HuH-7 (cell line): ENCODE results near the gene ZNF556.

Experiments
- DNase-seq: peaks from one replicate; pipeline ENCODE4 v3.0.0; 2011; ENCODE audit warnings: low spot score

The ZNF556 gene

DNA sequence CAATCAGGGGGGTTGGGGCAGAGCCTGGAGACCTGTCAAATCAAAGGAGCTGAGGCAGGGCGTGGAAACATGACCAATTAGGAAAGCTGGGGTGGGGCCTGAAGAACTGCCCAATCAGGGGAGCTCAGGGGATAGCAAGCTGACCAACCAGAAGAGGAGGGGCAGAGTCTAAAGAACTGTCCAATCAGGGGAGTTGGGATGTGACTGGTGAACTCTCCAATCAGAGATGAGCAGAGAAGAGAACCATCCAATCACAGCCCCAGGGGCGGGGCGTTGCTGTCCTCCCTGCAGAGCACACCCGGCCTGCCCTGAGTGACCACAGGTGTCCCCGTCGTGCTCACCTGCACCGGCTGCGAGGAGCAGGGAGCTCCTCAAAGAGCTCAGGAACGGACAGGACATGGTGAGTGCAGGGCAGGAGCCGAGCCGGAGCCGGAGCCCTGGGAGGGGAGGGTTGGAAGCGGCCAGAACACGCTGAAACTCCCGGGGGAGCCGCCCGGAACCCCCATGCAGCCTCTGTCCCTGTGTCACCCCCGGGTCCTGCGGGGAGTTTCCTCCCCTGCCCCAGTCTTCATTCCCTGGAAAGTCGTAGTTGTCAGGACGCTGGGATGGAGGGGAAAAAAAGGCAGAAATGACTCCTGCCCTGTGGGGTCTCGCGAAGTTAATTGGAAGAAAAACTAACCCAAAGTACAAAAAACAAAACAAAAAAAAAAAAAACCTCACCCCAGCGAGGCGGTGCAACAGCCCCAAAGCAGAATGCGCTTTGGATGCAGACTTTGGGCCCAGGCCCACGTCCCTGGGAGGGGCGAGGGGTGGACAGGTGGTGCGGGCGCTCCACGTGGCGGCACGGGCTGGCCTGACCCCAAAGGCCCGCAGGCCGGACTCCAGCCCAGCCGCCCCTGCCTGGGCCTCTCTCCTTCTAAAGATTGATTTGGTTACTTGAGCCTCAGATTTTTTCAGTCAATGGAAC is at the start of gene ZNF556:
Gene ZNF556 (plus strand): TSS at position 311 of the 967 bp plus-strand sequence. CDS start 87 bp downstream, at position 398.
- DNase-seq: no peak

DNA sequence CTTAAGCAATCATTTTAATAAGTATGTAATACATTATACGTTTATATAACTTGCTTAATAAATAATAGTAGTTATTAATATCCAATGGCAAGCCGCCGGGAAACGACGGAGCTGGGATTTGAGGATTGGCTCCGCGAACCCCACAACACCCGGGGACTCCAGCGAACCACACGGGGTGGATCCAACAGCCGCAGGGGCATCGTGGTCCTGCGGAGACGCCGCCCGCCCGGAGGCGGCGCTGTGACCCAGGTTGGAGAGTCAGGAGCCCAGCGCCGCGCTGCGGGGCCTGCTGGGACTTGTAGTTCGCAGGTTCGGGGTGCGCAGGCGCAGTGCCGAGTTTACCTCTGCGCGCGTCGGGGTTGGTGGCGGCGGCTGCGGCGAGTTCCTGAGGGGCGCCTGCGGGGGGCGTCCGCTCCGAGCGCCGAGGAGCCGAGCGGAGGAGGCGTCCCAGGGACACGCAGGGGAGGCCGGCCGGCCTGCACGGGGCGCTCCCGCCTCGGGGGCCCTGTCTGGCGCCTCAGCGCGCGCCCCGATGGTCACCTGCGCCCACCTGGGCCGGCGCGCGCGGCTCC is 47.5 kb upstream of the ZNF556 start, which contains the start of gene ZNF554:
Gene ZNF554 (plus strand): TSS at position 329 of the 572 bp plus-strand sequence. CDS start 204 bp downstream, at position 533.
- peak; percentile 92 for DNase-seq

DNA sequence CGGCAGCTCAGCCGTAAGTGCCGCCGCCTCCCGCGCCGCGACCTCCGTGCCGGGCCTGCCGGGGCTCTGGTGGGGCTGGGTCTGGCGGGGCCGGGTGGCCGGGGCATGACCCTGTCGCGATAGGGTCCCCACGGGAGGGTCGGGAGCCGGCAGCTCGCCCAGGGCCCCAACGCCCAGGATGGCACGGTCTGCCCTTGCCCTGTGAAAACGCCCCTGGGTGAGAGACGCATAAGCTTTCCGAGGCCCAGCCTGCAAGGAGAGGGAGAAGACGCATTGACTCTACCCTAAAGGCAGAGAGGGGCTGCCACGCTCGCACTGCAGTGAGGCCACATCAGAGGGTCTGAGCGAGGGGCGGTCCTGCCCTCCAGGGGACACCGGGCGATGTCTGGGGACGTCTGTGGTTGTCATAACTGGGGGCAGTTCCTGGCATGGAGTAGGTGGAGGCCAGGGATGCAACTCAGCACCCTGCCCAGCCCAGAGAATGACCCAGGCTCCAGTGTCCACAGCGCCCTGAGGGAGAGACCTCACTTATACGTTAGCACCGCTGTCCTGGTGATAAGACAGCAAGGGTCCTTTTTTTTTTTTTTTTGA is 46.9 kb upstream of the ZNF556 start:
- DNase-seq: no peak

DNA sequence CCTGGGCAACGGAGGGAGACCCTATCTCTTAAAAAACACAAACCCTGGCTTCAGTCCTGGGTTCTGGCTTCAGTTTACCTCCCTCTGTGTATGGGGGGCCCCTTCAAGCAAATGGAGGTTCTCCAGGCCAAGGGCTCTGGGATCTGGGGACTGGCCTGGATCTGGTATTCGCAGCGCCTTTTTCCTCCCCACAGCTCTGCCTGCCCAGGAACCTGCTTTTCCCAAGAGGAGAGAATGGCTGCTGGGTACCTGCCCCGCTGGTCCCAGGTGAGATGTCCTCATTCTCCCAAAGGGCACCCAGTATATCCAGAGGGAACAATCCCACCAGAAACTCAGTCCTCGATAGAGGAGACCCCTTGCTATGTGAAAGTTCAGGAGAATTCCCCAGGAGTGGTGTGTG is 44.3 kb upstream of the ZNF556 start:
- DNase-seq: no peak

DNA sequence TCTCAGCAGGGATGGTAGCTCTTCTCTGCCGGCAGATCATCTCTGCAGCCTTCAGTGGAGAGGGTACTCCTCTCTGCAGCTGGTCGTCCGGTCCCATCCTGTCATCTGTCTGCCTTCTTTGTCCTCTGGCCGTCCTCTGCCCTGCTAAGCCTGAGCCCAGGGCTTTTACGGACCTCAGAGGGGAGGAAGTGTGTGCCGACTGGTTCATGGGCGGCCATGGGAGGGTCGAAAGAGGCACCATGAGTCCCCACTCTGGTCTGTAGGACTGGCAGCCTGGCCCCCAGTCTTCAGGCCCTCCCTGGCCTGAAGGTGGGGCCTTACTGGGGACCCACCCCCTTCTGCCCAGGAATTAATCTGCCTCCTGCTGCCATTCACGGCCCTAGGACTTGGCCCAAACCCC is 43.5 kb upstream of the ZNF556 start:
- DNase-seq: no peak

DNA sequence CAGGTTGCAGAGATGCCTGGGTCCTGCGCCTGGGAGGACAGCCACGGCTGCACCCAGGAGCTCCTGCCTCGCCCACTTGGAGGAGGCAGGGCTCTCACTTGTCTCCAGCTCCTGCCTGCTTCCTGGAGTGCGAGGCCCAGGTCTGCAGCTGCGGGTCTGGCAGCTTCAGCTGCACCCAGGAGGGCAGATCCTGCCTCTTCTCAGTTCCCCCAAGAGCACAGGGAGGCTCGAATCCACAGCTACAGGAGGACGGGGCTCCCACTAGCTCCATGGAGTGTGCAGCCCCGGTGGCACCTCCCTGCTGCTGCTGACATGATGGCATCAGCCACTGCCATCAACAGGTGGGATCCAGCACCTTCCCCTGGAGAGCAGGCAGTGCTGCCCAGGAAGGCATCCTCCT is 43.0 kb upstream of the ZNF556 start:
- DNase-seq: no peak

DNA sequence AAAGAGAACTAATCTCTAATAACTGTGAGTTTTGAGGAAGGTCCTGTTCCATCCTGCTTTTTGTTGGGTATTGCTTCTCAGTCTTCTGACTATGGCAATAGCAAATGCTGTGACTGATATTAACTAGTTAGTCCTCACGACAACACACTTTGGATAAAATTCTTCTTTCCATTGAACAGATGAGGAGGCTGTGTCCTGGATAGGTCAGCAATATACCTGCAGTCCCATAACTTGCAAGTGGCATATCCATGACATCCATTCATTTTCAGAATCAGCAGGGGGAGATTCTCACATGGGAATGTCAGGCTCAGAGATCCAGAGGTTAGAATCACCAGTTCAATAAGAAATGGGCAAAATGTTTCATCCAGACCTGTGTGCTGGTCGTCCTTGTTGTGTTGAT is 40.1 kb upstream of the ZNF556 start:
- DNase-seq: no peak

DNA sequence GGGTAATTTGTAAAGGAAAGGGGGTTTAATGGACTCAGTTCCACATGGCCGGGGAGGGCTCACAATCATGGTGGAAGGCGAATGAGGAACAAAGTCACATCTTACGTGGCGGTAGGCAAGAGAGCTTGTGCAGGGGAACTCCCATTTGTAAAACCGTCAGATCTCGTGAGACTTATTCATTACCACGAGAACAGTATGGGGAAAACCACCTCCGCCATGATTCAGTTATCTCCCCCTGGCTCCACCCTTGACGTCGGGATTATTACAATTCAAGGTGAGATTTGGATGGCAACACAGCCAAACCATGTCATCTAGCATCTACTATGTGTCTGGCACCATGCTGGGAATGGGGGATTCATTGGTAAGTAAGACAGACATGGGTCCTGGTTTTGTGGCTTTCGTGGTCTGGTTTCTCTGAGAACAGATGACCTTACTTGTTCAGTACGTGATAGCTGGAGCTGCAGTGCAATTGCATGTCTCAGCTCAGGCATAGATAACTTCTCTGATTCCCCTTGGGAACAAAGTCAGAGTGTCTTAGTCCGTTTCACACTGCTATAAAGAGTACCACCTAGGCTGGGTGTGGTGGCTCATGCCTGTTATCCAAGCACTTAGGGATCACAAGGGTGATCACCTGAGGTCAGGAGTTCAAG is 39.2 kb upstream of the ZNF556 start:
- DNase-seq: no peak

DNA sequence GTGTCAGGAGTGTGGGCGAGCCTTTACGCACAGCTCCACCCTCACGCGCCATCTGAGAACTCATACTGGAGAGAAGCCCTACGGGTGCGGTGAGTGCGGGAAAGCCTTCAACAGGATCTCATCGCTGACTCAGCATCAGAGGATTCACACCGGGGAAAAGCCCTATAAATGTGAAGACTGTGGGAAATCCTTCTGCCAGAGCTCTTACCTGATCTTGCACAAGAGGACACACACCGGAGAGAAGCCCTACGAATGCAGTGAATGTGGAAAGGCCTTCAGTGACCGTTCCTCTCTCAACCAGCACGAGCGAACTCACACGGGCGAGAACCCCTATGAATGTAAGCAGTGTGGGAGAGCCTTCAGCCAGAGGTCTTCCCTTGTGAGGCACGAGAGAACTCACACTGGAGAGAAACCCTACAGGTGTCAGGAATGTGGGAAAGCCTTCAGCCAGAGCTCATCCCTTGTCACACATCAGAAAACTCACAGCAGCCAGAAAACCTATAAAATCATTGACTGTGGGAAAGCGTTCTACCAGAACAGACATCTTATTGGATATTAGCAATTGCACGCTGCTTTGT is 32.8 kb upstream of the ZNF556 start:
- no peak for DNase-seq

DNA sequence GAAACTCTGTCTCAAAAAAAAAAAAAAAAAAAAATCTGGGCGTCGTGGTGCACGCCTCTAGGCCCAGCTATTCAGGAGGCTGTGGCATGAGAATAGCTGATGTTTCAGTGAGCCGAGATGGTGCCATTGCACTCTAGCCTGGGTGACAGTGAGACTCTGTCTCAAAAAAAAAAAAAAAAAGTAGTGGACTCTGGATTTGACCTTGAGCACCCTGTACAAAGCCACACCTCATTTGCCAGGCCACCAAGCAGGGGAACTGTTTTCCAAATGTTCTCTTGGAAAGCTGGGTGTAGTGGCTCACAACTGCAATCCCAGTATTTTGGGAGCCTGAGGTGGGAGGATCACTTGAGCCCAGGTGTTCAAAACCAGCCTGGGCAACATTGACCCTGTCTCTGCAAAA is 29.7 kb upstream of the ZNF556 start:
- DNase-seq: no peak

DNA sequence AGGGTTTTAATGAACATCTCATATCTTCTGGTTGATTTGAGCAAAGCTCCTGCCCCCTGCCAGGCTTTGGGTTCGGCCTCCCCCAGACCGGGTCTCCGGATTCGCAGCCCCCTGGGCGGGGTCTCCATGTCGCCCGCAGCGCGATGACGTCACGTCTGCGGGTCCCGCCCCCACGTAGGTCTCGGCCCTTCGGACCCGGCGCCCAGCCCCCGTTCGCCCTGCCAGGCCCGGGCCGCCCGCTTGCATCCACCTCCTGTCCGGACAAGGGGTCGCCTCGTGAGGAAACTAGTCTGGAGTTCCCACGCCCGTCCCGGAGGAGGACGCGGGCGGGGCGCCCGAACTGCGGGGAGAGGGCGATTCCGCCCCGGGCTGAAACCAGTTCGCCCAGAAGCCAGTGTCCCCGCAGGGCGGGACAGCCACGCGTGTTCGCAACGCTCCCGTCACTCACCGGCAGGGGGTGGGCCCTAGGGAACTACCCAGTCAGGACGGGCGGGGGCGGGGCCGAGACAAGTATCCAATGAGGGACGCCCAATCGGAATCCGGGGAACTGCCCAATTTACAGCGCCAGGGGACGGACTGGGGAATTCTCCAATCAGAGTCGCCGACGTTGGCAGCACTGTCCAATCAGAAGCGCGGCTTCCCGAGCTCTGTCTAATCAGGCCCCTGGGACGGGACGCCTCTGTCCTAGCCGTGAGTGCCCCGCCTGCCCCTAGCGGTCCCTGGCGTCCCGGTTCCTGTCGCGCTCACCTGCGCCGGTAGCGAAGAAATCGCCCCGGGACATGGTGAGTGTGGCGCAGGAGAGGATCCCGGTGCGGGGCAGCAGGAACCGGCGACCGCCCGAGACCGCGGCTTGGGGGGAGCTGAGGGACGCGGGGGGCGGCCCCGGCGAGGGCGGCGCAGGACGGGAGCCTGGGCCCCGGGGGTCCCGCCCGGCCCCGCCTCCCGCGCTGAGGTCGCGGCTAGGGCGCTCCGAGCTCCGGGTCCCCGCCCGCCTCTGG is 26.0 kb upstream of the ZNF556 start, which contains the start of gene ZNF555:
Gene ZNF555 (plus strand): TSS at position 682 of the 998 bp plus-strand sequence. CDS start 98 bp downstream, at position 780.
- peak; percentile 98 for DNase-seq

DNA sequence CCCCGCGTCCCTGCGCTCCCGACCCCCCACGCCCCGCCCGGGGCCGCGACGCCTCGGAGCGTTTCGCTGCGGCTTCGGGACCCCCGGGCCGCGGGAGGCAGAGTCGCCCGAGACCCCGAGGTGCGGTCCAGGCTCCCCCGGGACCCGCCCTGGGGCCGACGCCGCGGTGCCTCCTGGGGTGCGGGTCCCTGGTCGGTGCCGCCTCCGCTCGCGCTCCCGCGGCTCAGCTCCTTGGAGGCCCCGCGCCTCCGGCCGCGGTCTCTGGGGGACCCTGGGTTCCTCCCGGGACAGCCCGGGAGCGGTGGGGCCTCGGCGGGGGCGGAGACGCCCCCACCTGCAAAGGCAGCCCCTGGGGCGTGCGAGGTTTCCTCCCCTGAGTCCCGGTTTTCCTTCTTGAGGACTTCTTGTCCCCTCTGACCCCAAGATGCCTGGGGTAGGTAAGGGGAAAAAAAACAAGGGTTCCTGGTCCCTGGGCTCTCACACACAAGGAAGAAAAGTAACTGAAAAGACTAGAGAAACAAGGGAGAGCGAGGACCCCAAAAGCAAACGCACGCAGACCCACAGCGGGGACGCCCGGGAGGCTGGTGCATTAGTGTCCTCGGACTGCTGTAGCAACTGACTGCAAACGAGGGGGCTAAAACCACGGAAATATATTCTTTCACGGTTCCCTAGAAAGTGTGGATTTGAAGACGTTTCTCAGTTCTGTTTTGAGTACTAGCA is 25.1 kb upstream of the ZNF556 start:
- no peak for DNase-seq

DNA sequence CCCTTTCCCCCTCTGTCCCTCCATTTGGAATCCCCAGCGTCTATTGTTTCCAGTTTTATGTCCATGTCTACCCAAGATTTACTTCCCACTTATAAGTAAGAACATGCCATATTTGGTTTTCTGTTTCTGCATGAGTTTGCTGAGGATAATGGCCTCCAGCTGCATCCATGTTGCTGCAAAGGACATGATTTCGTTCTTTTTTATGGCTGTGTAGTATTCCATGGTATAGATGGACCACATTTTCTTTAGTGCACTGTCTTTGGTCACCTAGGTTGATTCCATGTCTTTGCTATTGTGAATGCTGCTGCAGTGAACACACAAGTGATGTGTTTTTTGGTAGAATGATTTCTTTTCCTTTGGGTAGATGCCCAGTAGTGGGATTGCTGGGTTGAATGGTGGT is 22.0 kb upstream of the ZNF556 start:
- no peak for DNase-seq

DNA sequence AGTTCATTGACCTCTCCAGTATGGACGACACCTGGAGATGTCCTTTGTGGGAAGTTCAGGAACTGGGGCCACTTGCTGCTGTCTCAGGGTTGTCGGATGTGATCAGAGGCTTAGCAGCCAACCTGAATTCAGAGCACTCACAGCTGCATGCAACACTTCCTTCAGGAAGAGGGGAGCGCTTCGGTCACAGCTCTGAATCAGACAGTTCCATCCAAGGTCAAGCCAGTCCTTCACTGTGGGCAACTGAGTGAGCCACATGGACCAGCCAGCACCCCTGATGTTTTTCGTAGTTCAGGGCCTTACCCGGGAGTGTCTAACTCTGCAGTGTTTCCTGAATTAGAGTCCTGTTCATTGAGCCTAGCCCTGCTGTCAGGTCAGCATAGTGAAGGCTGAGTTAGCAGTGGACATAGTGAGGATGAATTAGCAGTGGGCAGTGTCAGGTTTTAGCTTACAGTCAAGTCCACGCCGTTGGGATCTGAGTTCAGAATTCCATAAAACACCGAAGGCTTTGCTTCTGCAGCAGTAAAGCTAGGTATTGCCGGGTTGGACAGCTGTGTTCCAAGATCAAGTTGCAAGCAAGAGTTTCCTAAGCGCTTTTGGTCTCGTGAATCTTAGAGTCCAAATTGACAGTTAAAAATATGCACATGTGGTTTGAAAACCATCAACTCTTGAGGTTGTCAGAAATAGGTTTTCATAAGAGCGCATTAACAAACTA is 20.8 kb upstream of the ZNF556 start:
- DNase-seq: no peak

DNA sequence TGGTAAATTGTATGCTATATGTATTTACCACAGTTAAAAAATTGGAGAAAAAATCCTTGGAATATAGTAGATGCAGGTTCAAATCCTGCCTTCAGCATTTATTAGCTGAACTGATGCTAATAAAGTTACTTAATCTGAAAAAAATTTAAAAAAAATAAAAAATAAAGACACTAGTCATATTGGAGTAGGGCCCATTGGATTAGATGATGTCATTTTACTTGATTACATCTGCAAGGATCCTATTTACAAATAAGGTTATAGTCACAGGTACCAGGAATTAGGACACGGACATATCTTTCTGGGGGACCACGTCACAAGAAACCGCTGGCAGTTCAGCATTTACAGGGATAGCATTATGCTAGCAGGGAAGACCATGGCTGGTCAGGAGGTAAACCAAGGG is 19.6 kb upstream of the ZNF556 start:
- no peak for DNase-seq

DNA sequence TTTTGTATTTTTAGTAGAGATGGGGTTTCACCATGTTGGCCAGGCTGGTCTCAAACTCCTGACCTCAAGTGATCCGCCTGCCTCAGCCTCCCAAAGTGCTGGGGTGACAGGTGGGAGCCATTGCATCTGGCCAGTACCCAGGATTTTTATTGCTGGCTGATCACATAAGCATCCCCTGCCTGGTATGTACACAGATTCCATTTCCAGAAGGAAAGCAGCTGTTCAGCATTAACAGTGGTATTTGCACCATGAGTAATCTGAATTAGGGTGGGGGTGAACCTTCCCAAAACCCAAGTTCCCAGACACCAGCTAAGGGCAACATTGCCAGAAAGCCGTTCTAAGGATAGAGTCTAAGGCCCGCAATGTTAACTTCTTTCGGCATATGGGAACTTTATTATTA is 18.5 kb upstream of the ZNF556 start:
- no peak for DNase-seq

DNA sequence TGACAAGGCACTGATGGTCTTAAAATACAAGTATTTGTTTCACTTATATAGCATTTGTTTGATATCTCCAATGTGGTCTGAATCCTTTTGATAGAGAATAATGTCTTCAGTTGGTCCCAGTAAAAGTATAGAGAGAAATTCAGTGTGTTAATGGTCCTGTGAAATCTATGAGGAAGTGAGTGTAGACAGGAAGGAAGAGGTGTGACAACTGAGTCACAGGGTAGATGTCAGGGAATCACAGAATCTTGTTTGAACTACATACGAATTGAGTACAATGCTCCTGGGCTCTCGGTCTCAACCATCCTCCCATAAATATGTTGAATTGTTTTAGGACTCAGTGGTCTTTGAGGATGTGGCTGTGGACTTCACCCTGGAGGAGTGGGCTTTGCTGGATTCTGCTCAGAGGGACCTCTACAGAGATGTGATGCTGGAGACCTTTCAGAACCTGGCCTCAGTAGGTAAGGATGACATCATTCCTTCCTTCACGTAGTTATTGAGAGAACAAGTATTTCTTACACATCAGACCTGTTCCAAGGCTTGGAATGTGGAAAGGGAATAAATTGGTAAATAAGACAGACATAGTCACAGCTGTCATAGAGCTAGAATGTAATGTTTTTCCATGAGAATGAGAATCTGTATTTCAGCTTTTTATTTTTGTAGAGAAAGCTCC is 16.7 kb upstream of the ZNF556 start:
- no peak for DNase-seq

DNA sequence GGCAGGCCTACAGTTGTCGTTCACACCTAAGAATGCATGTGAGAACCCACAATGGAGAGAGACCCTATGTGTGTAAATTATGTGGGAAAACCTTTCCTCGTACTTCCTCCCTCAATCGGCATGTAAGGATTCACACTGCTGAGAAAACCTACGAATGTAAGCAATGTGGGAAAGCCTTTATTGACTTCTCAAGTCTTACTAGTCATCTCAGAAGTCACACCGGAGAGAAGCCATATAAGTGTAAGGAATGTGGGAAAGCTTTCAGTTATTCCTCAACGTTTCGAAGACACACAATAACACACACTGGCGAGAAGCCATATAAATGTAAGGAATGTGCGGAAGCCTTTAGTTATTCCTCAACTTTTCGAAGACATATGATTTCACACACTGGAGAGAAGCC is 14.5 kb upstream of the ZNF556 start:
- DNase-seq: no peak
